ENCODE results near the gene KDM1A.

Gene KDM1A

GRCh38 chr1:23020706-23021405 is 1.6 kb downstream of the KDM1A start:
- no peak for FAIRE-seq
- DNase-seq (ENCODE audit: insufficient read length, low spot score), result no peak
- TF ChIP-seq CTCF (IDR thresholded peaks at IDR 0.05; ENCODE audit: insufficient read depth, missing control alignments), result no peak

- FAIRE-seq (no peak), DNase-seq (ENCODE audit: insufficient read length, low spot score) (no peak)
- no peak for TF ChIP-seq CTCF (IDR thresholded peaks at IDR 0.05; ENCODE audit: insufficient read depth, missing control alignments)
Measured at GRCh38 chr1:23021834-23022233, 2.6 kb downstream of the KDM1A start.

DNA sequence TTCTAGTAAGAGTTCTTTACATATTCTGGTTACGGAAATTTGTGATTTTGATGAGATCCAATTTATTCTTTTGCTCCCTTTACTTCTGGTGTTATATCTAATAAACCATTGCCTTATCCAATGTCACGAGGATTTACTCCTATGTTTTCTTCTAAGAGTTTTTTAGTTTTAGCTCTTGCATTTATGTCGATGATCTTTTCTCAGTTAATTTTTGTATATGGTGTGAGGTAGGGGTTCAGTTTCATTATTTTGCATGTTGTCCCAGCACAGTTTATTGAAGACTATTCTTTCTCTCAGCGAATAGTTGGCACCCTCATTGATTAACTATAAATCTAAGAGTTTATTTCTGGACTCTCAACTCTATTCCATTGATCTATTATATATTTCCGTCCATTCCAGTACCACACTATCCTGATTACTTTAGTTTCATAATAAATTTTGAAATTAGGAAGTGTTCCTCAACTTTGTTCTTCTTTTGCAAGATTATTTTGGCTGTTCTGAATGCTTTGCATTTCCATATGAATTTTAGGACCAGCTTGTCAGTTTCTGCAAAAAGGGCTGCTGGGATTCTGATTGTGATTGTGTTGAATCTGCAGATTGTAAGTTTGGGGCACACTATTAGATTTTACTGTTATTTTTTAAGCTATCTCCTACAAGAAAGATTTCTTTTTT is 4.0 kb downstream of the KDM1A start:
- TF ChIP-seq CTCF (IDR thresholded peaks at IDR 0.05; ENCODE audit: insufficient read depth, missing control alignments), result no peak
- FAIRE-seq, result no peak
- DNase-seq (ENCODE audit: insufficient read length, low spot score), result no peak

- FAIRE-seq, result no peak
- no peak for TF ChIP-seq CTCF (IDR thresholded peaks at IDR 0.05; ENCODE audit: insufficient read depth, missing control alignments)
- no peak for DNase-seq (ENCODE audit: insufficient read length, low spot score)
Measured at GRCh38 chr1:23026568-23026967, 7.3 kb downstream of the KDM1A start.

GRCh38 chr1:23027352-23027907 is 8.2 kb downstream of the KDM1A start:
- DNase-seq (ENCODE audit: insufficient read length, low spot score), result no peak
- FAIRE-seq, result no peak
- TF ChIP-seq CTCF (IDR thresholded peaks at IDR 0.05; ENCODE audit: insufficient read depth, missing control alignments), result no peak

DNA sequence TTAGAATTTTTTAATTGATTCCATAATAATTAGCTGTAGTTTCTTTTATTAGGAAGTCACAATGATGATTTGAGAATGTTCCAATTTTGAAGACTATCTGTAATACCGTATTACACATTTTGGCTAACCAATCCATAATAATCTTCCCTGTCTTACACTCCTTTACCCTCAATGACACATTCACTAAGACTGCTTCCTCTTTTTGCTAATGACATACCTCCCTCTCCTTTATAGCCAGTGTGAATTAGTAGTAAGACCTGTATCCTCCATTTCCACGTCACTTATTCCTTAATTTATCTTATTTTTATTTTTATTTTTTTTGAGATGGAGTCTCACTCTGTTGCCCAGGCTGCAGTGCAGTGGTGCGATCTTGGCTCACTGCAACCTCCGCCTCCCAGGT is 10.1 kb downstream of the KDM1A start:
- no peak for DNase-seq (ENCODE audit: insufficient read length, low spot score)
- no peak for TF ChIP-seq CTCF (IDR thresholded peaks at IDR 0.05; ENCODE audit: insufficient read depth, missing control alignments)
- no peak for FAIRE-seq

Data from D721Med (cell line).